Left ventricle myocardium superior (tissue), 1 donor: ENCODE results near the gene RNF151. TPM values are rescaled to one million over a fixed set of nuclear protein-coding genes. Genes with fewer than 3 reads are reported as not detected.
A peak's percentile ranks its signal among the peaks of the same experiment; 100 is the strongest.

Source experiments
- ATAC-seq: fragments of 200-7000 bp; cut with Tn5 transposase; one replicate; pipeline ENCODE4 v1.9.1; 2020; ENCODE audit warnings: mild to moderate bottlenecking, moderate library complexity
- DNase-seq: peaks from one replicate; pipeline ENCODE4 v3.0.0-alpha.2; 2020
- intact Hi-C: fragments of 100-400 bp; cut with micrococcal nuclease; formaldehyde crosslinking; loops from one replicate; pipeline ENCODE4 v1.11.0; 2022
- total RNA-seq: library from RNA; stranded (reverse); fragmentation: NEBNext Ultra II Directional; extraction: Animal tissue kit (Norgen Biotek cat#: 25700); gene quantifications from one replicate; pipeline ENCODE4 v1.2.1, GENCODE V29; 2021
- donor health status: DM: no; HTN: yes; CAD: no; lungs with severe emphysema.

RNF151 gene
- total RNA-seq, 1 donor from 2014 or later: not detected

GRCh38 chr16:1974157-1975070 is 7.8 kb downstream of the RNF151 start:
- intact Hi-C loops: no loop called here
- no peak for ATAC-seq
- DNase-seq: no peak

- no peak for ATAC-seq
- intact Hi-C loops: no loop called here
Observed at GRCh38 chr16:1975432-1976215, 9.0 kb downstream of the RNF151 start.

GRCh38 chr16:1976216-1976520 is 9.5 kb downstream of the RNF151 start:
- intact Hi-C loops: no loop called here
- no peak for DNase-seq
- ATAC-seq: no peak

More at GRCh38 chr16:1975432-1976215, 9.0 kb downstream of the RNF151 start:
- no peak for DNase-seq

GRCh38 chr16:1976951-1977874 is 10.6 kb downstream of the RNF151 start:
- DNase-seq (no peak), ATAC-seq (no peak)
- intact Hi-C loops: no loop called here

- intact Hi-C loops: no loop called here
- no peak for DNase-seq
- ATAC-seq: no peak
Observed at GRCh38 chr16:1977875-1978268, 11.2 kb downstream of the RNF151 start.

GRCh38 chr16:1978476-1979120 is 11.9 kb downstream of the RNF151 start:
- DNase-seq (no peak), ATAC-seq (no peak)
- intact Hi-C loops: no loop called here

GRCh38 chr16:1979271-1980029 is 12.8 kb downstream of the RNF151 start:
- intact Hi-C loops: no loop called here
- ATAC-seq (no peak), DNase-seq (no peak)

GRCh38 chr16:1980030-1980769 is 13.5 kb downstream of the RNF151 start:
- DNase-seq: peak; percentile 62
- intact Hi-C loops: no loop called here

GRCh38 chr16:1980770-1981087 is 14.1 kb downstream of the RNF151 start:
- DNase-seq (no peak), ATAC-seq (no peak)
- intact Hi-C loops: no loop called here

More at GRCh38 chr16:1980030-1980769, 13.5 kb downstream of the RNF151 start:
- no peak for ATAC-seq

GRCh38 chr16:1981398-1981836 is 14.8 kb downstream of the RNF151 start, which contains the start of gene NOXO1:
Gene NOXO1, minus strand, starts transcription at chr16:1981469. Its CDS starts 290 bp downstream, at chr16:1981179.
- ATAC-seq: no peak
- intact Hi-C loops: no loop called here
- no peak for DNase-seq

- no peak for DNase-seq
- ATAC-seq: no peak
- intact Hi-C loops: no loop called here
Observed at GRCh38 chr16:1982013-1982433, 15.4 kb downstream of the RNF151 start.

GRCh38 chr16:1982991-1983543 is 16.4 kb downstream of the RNF151 start:
- DNase-seq (no peak), ATAC-seq (no peak)
- intact Hi-C loops: no loop called here

- ATAC-seq (peak; percentile 96), DNase-seq (peak; percentile 95)
- intact Hi-C loops: no loop called here
Observed at GRCh38 chr16:1983544-1984346, 17.1 kb downstream of the RNF151 start, which contains the start of gene GFER. Gene GFER, plus strand, starts transcription at chr16:1984193. Its CDS starts 26 bp downstream, at chr16:1984219.

- DNase-seq: peak; percentile 53
- intact Hi-C loops: no loop called here
- ATAC-seq: peak; percentile 4
Observed at GRCh38 chr16:1984347-1985225, 17.9 kb downstream of the RNF151 start.

- ATAC-seq (no peak), DNase-seq (no peak)
- intact Hi-C loops: no loop called here
Observed at GRCh38 chr16:1985466-1986150, 19.0 kb downstream of the RNF151 start.
